GM23338 (cell line): ENCODE results near the gene PRKAR1B. TPM values are rescaled to one million over a fixed set of nuclear protein-coding genes. Genes with fewer than 3 reads are reported as not detected.

Experiments used
- ATAC-seq: fragments of 200-7000 bp; cut with Tn5 transposase; 3 replicates; pipeline ENCODE4 v1.9.1; 2020
- DNase-seq: peaks from one replicate; pipeline ENCODE4 v3.0.0-alpha.2; 2015; ENCODE audit warnings: low spot score
- H2AFZ ChIP-seq: fragments of 200-600 bp; sonication (generic); 2 replicates; pipeline ENCODE4 v1.8.0; 2016; ENCODE audit warnings: antibody characterized with exemption, mild to moderate bottlenecking, moderate library complexity
- H3F3A ChIP-seq: fragments of 200-600 bp; sonication (generic); replicated peaks from 2 replicates; pipeline ENCODE4 v1.8.0; 2017; ENCODE audit warnings: antibody characterized with exemption, mixed run types, low read depth
- H3K27ac ChIP-seq: fragments of 200-600 bp; sonication (generic); 2 replicates; pipeline ENCODE4 v1.6.1; 2016; ENCODE audit warnings: low read depth
- H3K27me3 ChIP-seq: fragments of 200-600 bp; sonication (generic); 2 replicates; pipeline ENCODE4 v1.8.0; 2016; ENCODE audit warnings: mild to moderate bottlenecking, mixed run types, moderate library complexity; ENCODE audit not compliant: insufficient read depth
- H3K36me3 ChIP-seq: fragments of 200-600 bp; sonication (generic); 2 replicates; pipeline ENCODE4 v1.8.0; 2016; ENCODE audit warnings: mild to moderate bottlenecking; ENCODE audit not compliant: insufficient read depth
- H3K4me1 ChIP-seq: fragments of 200-600 bp; sonication (generic); 2 replicates; pipeline ENCODE4 v1.8.0; 2016; ENCODE audit warnings: mild to moderate bottlenecking, moderate library complexity; ENCODE audit not compliant: insufficient read depth
- H3K4me2 ChIP-seq: fragments of 200-600 bp; sonication (generic); 2 replicates; pipeline ENCODE4 v1.7.1; 2017; ENCODE audit warnings: mixed run types
- H3K4me3 ChIP-seq: fragments of 200-600 bp; sonication (generic); 2 replicates; pipeline ENCODE4 v1.6.1; 2016; ENCODE audit warnings: mixed run types
- H3K79me2 ChIP-seq: fragments of 200-600 bp; sonication (generic); replicated peaks from 2 replicates; pipeline ENCODE4 v1.8.0; 2017; ENCODE audit warnings: mild to moderate bottlenecking; ENCODE audit not compliant: insufficient read depth
- H3K9me2 ChIP-seq: fragments of 200-600 bp; sonication (generic); 2 replicates; pipeline ENCODE4 v1.8.0; 2017; ENCODE audit not compliant: insufficient read depth
- H4K20me1 ChIP-seq: fragments of 200-600 bp; sonication (generic); replicated peaks from 2 replicates; pipeline ENCODE4 v1.8.0; 2017; ENCODE audit warnings: mild to moderate bottlenecking; ENCODE audit not compliant: insufficient read depth
- H3K27ac Mint-ChIP-seq: 2 replicates; pipeline ENCODE4 v1.8.0; 2020; ENCODE audit warnings: inconsistent platforms, mild to moderate bottlenecking, moderate library complexity, mixed read lengths
- H3K27me3 Mint-ChIP-seq: 3 replicates; pipeline ENCODE4 v1.8.0; 2022; ENCODE audit warnings: low read depth, mild to moderate bottlenecking, moderate library complexity, mixed read lengths, inconsistent platforms; ENCODE audit not compliant: insufficient read depth, poor library complexity
- H3K36me3 Mint-ChIP-seq: 3 replicates; pipeline ENCODE4 v1.8.0; 2021; ENCODE audit warnings: low read depth, mild to moderate bottlenecking, inconsistent platforms, moderate library complexity, mixed read lengths
- H3K4me1 Mint-ChIP-seq: 3 replicates; pipeline ENCODE4 v1.8.0; 2020; ENCODE audit warnings: mild to moderate bottlenecking, inconsistent platforms, mixed read lengths
- H3K4me3 Mint-ChIP-seq: 3 replicates; pipeline ENCODE4 v1.8.0; 2021; ENCODE audit warnings: moderate library complexity, mild to moderate bottlenecking, inconsistent platforms, mixed read lengths
- H3K9me3 Mint-ChIP-seq: 3 replicates; pipeline ENCODE4 v1.8.0; 2020; ENCODE audit warnings: moderate library complexity, mild to moderate bottlenecking, inconsistent platforms, mixed read lengths
- CREB1 ChIP-seq: fragments of 250-450 bp; sonication (Bioruptor Pico); IDR thresholded peaks from 2 replicates; pipeline ENCODE4 v1.5.0; 2020; ENCODE audit warnings: low read depth, mild to moderate bottlenecking, moderate library complexity
- CTCF ChIP-seq, 2 experiments: fragments of 200-600 bp in 1 of 2; sonication (generic) in 1 of 2; conservative IDR thresholded peaks; 2 replicates each; pipeline versions ENCODE4 v1.5.1 to v1.6.1; 2016 to 2017; ENCODE audit warnings: antibody characterized with exemption in 2 of 2, low read depth in 2 of 2, mild to moderate bottlenecking in 2 of 2, moderate library complexity in 1 of 2
- ETS1 ChIP-seq: IDR thresholded peaks from 2 replicates; pipeline ENCODE4 v1.6.1; 2016; ENCODE audit warnings: antibody characterized with exemption
- EZH2 ChIP-seq: fragments of 200-600 bp; sonication (generic); IDR thresholded peaks from one replicate; pipeline ENCODE4 v1.8.0; 2017; ENCODE audit warnings: antibody characterized with exemption, mild to moderate bottlenecking, low read depth; ENCODE audit not compliant: unreplicated experiment
- EZH2phosphoT487 ChIP-seq: fragments of 200-600 bp; sonication (generic); IDR thresholded peaks from one replicate; pipeline ENCODE4 v1.8.1; 2018; ENCODE audit warnings: antibody characterized with exemption; ENCODE audit not compliant: unreplicated experiment
- JUNB ChIP-seq: IDR thresholded peaks from one replicate; pipeline ENCODE4 v1.6.1; 2016; ENCODE audit warnings: antibody characterized with exemption; ENCODE audit not compliant: unreplicated experiment
- NANOG ChIP-seq: IDR thresholded peaks from 2 replicates; pipeline ENCODE4 v1.6.1; 2016; ENCODE audit warnings: antibody characterized with exemption, borderline replicate concordance
- POLR2AphosphoS5 ChIP-seq: IDR thresholded peaks from 2 replicates; pipeline ENCODE4 v1.6.1; 2016; ENCODE audit warnings: antibody characterized with exemption, low read depth
- ZNF114 ChIP-seq: fragments of 250-450 bp; sonication (Bioruptor Pico); IDR thresholded peaks from 2 replicates; pipeline ENCODE4 v1.5.0; 2020; ENCODE audit warnings: mild to moderate bottlenecking, moderate library complexity
- ZNF331 ChIP-seq: fragments of 250-450 bp; sonication (Bioruptor Pico); IDR thresholded peaks from 2 replicates; pipeline ENCODE4 v1.5.0; 2020; ENCODE audit warnings: low read depth, mild to moderate bottlenecking, moderate library complexity
- ZNF462 ChIP-seq: fragments of 250-450 bp; sonication (Bioruptor Pico); IDR thresholded peaks from 2 replicates; pipeline ENCODE4 v1.5.0; 2020; ENCODE audit warnings: mild to moderate bottlenecking, moderate library complexity
- polyA plus RNA-seq: library from polyadenylated mRNA; unstranded; fragments of >200 nt; fragmentation: Nextera tagmentation; extraction: Ambion mirVana; gene quantifications from 2 replicates; pipeline ENCODE4 v1.2.1, GENCODE V29; 2016
- total RNA-seq: library from RNA; depleted of rRNA; stranded (reverse); fragments of >200 nt; shearing (Covaris generic); gene quantifications from 2 replicates; pipeline ENCODE4 v1.2.3, GENCODE V29; 2014
- TF ChIP-seq, protein P1 (sequence below): IDR thresholded peaks from one replicate; pipeline ENCODE4 v1.6.1; 2018; ENCODE audit warnings: antibody characterized with exemption; ENCODE audit not compliant: unreplicated experiment

PRKAR1B gene
- total and polyA plus RNA-seq, 2 experiments from 2014 or later, result 35.7 to 36.7 TPM

GRCh38 chr7:741850-742249 lies 14.8 kb upstream of the PRKAR1B start:
- Histone ChIP-seq H3K4me3 (no peak overlapping the region), H3K27ac (no peak overlapping the region), H3K4me2 (no peak overlapping the region), H3K36me3 (no peaks in the 10 kb centered on the region), H4K20me1 (peaks cover 14% of the 10 kb centered on the region), H3K27me3 (no peaks in the 10 kb centered on the region), H3K79me2 (peaks cover 35% of the 10 kb centered on the region), H3F3A (peaks cover 10% of the 10 kb centered on the region), H3K4me1 (no peaks in the 10 kb centered on the region), H3K9me2 (no peaks in the 10 kb centered on the region), H2AFZ (no peak overlapping the region)
- no peaks in the 10 kb centered on the region; the same call in 1 of the 3 replicates for H3K9me3 Mint-ChIP-seq
- TF ChIP-seq ZNF462 (no peak), EZH2 (no peak), ZNF114 (no peak), JUNB (no peak), CTCF (conservative IDR thresholded peaks at IDR 0.05; ENCODE audit: low read depth in 2 of 2) (no peak), CREB1 (CRISPR knock-in tag) (no peak), EZH2phosphoT487 (no peak), ZNF331 (no peak), ETS1 (no peak), POLR2AphosphoS5 (no peak), NANOG (no peak)
- TF ChIP-seq, protein P1, sequence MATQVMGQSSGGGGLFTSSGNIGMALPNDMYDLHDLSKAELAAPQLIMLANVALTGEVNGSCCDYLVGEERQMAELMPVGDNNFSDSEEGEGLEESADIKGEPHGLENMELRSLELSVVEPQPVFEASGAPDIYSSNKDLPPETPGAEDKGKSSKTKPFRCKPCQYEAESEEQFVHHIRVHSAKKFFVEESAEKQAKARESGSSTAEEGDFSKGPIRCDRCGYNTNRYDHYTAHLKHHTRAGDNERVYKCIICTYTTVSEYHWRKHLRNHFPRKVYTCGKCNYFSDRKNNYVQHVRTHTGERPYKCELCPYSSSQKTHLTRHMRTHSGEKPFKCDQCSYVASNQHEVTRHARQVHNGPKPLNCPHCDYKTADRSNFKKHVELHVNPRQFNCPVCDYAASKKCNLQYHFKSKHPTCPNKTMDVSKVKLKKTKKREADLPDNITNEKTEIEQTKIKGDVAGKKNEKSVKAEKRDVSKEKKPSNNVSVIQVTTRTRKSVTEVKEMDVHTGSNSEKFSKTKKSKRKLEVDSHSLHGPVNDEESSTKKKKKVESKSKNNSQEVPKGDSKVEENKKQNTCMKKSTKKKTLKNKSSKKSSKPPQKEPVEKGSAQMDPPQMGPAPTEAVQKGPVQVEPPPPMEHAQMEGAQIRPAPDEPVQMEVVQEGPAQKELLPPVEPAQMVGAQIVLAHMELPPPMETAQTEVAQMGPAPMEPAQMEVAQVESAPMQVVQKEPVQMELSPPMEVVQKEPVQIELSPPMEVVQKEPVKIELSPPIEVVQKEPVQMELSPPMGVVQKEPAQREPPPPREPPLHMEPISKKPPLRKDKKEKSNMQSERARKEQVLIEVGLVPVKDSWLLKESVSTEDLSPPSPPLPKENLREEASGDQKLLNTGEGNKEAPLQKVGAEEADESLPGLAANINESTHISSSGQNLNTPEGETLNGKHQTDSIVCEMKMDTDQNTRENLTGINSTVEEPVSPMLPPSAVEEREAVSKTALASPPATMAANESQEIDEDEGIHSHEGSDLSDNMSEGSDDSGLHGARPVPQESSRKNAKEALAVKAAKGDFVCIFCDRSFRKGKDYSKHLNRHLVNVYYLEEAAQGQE, result no peak
- ATAC-seq, result no peak
- no peak overlapping the region for H3K27ac Mint-ChIP-seq
- no peak for DNase-seq
- H3K4me1 Mint-ChIP-seq, result no peaks in the 10 kb centered on the region
- peaks cover 42% of the 10 kb centered on the region for H3K36me3 Mint-ChIP-seq
- H3K4me3 Mint-ChIP-seq, result no peak overlapping the region
- H3K27me3 Mint-ChIP-seq, result peaks cover 3% of the 10 kb centered on the region
